Measurements from ENCODE around the gene RAP1GDS1. TPM values are rescaled to one million over a fixed set of nuclear protein-coding genes. Genes with fewer than 3 reads are reported as not detected.
"Not testable (repeated sequence)": the region's sequence is repeated elsewhere in the genome, so short reads cannot be mapped to it uniquely, and the experiment has no call there.

The RAP1GDS1 gene
- total RNA-seq, 4 donors from 2014 or later: 19.4 to 38.0 (median 33.9) TPM

DNA sequence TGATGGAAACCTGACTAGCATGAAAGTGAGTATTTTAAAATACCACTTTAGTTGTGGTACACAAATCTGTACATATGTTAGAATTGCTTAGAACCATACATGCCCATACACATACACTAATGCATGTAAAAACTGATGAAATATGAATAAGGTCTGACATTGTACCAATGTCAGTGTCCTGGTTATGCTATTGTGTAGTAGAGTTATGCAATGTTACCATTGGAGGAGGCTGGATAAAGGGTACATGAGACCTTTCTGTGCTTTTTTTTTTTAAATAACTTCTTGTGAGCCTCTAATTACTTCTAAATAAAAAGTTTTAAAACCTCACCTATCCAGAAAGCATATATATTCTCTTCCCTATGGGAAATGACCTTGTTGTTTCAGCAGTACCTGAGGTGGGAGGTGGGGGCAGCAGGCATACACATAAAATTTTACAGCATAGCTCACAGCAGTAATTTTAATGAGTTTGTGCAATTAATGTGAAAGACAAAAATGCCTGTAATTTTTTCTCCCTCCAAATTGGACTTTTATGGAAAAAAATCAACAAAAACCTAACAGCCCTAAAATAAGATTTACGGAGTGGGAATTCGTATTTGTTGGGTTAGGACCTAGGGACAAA lies 97.6 kb downstream of the RAP1GDS1 start:
- Histone ChIP-seq H3K4me3 (no peak overlapping the region), H3K4me1 (no peaks in the 10 kb centered on the region), H3K36me3 (peaks cover 0 to 6% (median 0%) of the 10 kb centered on the region in 3 donors), H3K27me3 (no peaks in the 10 kb centered on the region), H3K27ac (no peak overlapping the region), H3K9me3 (no peaks in the 10 kb centered on the region)
- no peak for DNase-seq
- TF ChIP-seq POLR2A (IDR thresholded peaks at IDR 0.05): no peak
- TF ChIP-seq, protein P1, sequence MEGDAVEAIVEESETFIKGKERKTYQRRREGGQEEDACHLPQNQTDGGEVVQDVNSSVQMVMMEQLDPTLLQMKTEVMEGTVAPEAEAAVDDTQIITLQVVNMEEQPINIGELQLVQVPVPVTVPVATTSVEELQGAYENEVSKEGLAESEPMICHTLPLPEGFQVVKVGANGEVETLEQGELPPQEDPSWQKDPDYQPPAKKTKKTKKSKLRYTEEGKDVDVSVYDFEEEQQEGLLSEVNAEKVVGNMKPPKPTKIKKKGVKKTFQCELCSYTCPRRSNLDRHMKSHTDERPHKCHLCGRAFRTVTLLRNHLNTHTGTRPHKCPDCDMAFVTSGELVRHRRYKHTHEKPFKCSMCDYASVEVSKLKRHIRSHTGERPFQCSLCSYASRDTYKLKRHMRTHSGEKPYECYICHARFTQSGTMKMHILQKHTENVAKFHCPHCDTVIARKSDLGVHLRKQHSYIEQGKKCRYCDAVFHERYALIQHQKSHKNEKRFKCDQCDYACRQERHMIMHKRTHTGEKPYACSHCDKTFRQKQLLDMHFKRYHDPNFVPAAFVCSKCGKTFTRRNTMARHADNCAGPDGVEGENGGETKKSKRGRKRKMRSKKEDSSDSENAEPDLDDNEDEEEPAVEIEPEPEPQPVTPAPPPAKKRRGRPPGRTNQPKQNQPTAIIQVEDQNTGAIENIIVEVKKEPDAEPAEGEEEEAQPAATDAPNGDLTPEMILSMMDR (IDR thresholded peaks at IDR 0.05): no peak
- 95 to 100% methylated on average over 2 of the region's 2 CpGs for WGBS, 2 donors
- intact Hi-C loops (cut with DNase I): no loop called here

DNA sequence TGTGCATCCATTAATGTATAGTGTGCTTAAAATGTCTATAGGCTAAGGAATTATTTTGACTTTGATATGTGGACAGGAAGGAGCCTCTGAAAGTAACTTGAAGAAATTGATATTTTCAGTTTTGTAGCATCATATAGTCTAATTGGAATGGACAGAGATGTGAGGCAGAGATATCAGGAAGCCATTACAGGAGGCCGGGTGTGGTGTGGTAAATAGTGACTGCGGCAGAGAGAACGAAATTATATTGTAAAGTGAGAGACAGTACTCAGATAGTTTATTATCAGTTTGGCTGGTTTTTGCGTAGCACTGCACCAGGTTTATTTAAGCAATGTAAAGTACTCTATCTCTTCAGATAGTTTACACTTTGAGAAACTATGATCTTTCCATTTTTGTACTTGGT lies 98.5 kb downstream of the RAP1GDS1 start:
- 95 to 98% methylated on average over 4 of the region's 4 CpGs for WGBS, 2 donors
- H3K27me3 ChIP-seq: no peaks in the 10 kb centered on the region
- intact Hi-C loops (cut with DNase I): no loop called here
- no peaks in the 10 kb centered on the region for H3K9me3 ChIP-seq
- peaks cover 0 to 7% (median 0%) of the 10 kb centered on the region in 3 donors for H3K36me3 ChIP-seq
- H3K4me3 ChIP-seq: no peak overlapping the region
- H3K27ac ChIP-seq: no peak overlapping the region
- no peak for TF ChIP-seq POLR2A (IDR thresholded peaks at IDR 0.05)
- TF ChIP-seq, protein P1 (IDR thresholded peaks at IDR 0.05): no peak
- no peak for DNase-seq
- H3K4me1 ChIP-seq: no peaks in the 10 kb centered on the region

DNA sequence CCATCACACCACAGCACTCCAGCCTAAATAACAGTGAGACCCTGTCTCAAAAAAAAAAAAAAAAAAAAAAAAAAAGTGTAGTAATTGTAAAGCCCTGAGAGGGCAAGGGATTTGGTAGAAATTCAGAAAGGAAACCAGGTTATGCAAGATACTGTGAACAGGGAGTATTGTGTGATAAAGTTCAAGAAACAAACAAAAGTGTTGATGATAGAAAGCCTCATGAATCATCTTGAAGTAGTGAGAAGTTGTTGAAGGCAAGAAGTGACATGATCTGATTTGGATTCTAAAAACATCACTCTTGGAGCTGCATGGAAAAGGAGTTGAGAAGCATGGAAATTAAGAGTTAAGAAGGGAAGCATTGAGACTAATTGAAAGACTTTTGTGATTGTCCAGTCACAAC lies 102.2 kb downstream of the RAP1GDS1 start:
- Histone ChIP-seq H3K4me1 (no peaks in the 10 kb centered on the region), H3K4me3 (no peak overlapping the region), H3K36me3 (peaks cover 3 to 37% (median 3%) of the 10 kb centered on the region in 3 donors), H3K27ac (no peak overlapping the region), H3K9me3 (peaks cover 0 to 25% (median 22%) of the 10 kb centered on the region in 3 donors), H3K27me3 (no peaks in the 10 kb centered on the region)
- intact Hi-C loops (cut with DNase I): no loop called here
- TF ChIP-seq, protein P1 (IDR thresholded peaks at IDR 0.05): no peak
- no peak for TF ChIP-seq POLR2A (IDR thresholded peaks at IDR 0.05)
- DNase-seq: no peak

DNA sequence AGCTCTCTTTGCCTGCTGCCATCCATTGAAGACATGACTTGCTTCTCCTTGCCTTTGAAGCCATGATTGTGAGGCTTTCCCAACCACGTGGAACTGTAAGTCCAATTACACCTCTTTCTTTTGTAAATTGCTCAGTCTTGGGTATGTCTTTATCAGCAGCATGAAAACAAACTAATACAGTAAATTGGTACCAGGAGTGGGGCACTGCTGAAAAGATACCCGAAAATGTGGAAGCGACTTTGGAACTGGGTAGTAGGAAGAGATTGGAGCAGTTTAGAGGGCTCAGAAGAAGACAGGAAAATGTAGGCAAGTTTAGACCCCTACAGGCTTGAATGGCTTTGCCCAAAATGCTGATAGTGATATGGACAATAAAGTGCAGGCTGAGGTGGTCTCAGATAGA lies 105.1 kb downstream of the RAP1GDS1 start:
- peaks cover 3 to 52% (median 3%) of the 10 kb centered on the region in 3 donors for H3K36me3 ChIP-seq
- DNase-seq; H3K27ac ChIP-seq; H3K4me1 ChIP-seq; H3K27me3 ChIP-seq; intact Hi-C loops (cut with DNase I); H3K4me3 ChIP-seq: not testable (repeated sequence)
- 94% methylated on average over 3 of the region's 3 CpGs for whole genome bisulfite sequencing, 2 donors
- peaks cover 0 to 25% (median 22%) of the 10 kb centered on the region in 3 donors for H3K9me3 ChIP-seq

DNA sequence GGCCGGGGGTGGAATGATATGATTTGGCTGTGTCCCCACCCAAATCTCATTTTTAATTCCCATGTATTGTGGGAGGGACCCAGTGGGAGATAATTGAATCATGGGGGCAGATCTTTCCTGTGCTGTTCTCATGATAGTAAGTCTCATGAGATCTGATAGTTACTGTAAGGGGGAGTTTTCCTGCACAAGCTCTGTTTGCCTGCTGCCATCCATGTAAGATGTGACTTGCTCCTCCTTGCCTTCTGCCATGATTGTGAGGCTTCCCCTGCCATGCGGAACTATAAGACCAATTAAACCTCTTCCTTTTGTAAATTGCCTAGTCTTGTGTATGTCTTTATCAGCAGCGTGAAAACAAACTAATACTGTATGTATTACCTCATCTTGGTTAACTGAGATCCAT lies 106.8 kb downstream of the RAP1GDS1 start:
- intact Hi-C loops (cut with DNase I); H3K27ac ChIP-seq: not testable (repeated sequence)
- 91 to 94% methylated on average over 3 of the region's 3 CpGs for WGBS, 2 donors

DNA sequence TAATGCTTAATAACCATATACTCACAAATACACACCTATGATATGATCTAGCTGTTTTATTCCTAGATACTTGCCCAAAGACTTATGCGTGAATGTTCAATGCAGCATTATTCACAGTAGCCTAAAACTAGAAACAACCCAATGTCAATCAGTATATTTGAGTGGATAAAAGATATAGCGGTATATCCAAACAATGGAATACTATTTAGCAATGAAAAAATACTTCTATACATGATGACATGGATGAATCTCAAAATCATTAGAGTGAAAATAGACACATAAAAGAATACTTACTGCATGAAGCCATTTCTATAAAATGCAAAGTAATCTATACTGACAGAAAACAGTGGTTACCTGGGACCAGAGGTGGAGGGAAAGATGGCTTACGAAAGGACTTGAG lies 108.1 kb downstream of the RAP1GDS1 start:
- Histone ChIP-seq H3K9me3 (peaks cover 0 to 25% (median 22%) of the 10 kb centered on the region in 3 donors), H3K36me3 (peaks cover 3 to 73% (median 3%) of the 10 kb centered on the region in 3 donors), H3K4me3 (no peak overlapping the region), H3K27me3 (no peaks in the 10 kb centered on the region), H3K27ac (no peak overlapping the region), H3K4me1 (no peaks in the 10 kb centered on the region)
- intact Hi-C loops (cut with DNase I): no loop called here
- TF ChIP-seq POLR2A (IDR thresholded peaks at IDR 0.05): no peak
- TF ChIP-seq, protein P1 (IDR thresholded peaks at IDR 0.05): no peak
- no peak for DNase-seq
- WGBS, 2 donors: 97 to 98% methylated on average over 3 of the region's 3 CpGs

More for the DNA sequence above, 106.8 kb downstream of the RAP1GDS1 start:
- not testable (repeated sequence) for DNase-seq, H3K4me1 ChIP-seq, H3K27me3 ChIP-seq, H3K4me3 ChIP-seq
- peaks cover 0 to 25% (median 22%) of the 10 kb centered on the region in 3 donors for H3K9me3 ChIP-seq
- H3K36me3 ChIP-seq: peaks cover 3 to 66% (median 3%) of the 10 kb centered on the region in 3 donors
